SK-N-MC (cell line): ENCODE results near the gene SH3GL3.

ENCODE experiments used
- EZH2 ChIP-seq: fragments of 200-600 bp; sonication (generic); IDR thresholded peaks from one replicate; pipeline ENCODE4 v1.6.1; 2017; ENCODE audit warnings: antibody characterized with exemption
- POLR2AphosphoS5 ChIP-seq: IDR thresholded peaks from 2 replicates; pipeline ENCODE4 v1.6.1; 2012; ENCODE audit warnings: mild to moderate bottlenecking, low read depth, low read length, borderline replicate concordance

DNA sequence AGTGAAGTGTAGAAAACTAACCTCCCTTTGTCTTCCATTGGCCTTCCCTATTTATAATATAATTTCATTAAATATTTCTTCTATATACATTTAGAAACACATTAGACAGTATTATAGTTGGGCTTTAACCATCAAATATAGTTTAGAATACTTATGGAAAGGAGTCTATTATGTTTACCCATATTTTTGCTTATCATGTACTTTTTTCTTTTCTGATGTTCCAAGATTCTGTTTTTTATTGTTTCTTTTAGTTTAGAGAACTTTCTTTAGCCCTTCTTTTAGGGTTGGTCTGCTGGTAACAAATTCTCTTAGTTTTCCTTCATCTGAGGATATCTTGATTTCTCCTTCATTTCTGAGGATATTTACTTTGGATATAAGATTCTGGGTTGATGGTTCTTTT is 23.7 kb downstream of the SH3GL3 start:
- no peak for TF ChIP-seq EZH2
- no peak for TF ChIP-seq POLR2AphosphoS5
